ENCODE data around the gene ARL4A. TPM values are rescaled to one million over a fixed set of nuclear protein-coding genes. Genes with fewer than 3 reads are reported as not detected.

Gene ARL4A
- total and polyA plus RNA-seq, 11 donors, result 10.5 to 25.9 (median 14.5) TPM

GRCh38 chr7:12731775-12732174 lies 44.3 kb downstream of the ARL4A start:
- no peaks in the 10 kb centered on the region for H3K36me3 ChIP-seq
- H3K9me3 ChIP-seq, result no peaks in the 10 kb centered on the region
- no peak overlapping the region for H3K4me3 ChIP-seq
- H3K4me1 ChIP-seq, result peaks cover 4 to 54% (median 39%) of the 10 kb centered on the region in 12 donors
- no peaks in the 10 kb centered on the region for H3K27me3 ChIP-seq
- TF ChIP-seq, protein P1, sequence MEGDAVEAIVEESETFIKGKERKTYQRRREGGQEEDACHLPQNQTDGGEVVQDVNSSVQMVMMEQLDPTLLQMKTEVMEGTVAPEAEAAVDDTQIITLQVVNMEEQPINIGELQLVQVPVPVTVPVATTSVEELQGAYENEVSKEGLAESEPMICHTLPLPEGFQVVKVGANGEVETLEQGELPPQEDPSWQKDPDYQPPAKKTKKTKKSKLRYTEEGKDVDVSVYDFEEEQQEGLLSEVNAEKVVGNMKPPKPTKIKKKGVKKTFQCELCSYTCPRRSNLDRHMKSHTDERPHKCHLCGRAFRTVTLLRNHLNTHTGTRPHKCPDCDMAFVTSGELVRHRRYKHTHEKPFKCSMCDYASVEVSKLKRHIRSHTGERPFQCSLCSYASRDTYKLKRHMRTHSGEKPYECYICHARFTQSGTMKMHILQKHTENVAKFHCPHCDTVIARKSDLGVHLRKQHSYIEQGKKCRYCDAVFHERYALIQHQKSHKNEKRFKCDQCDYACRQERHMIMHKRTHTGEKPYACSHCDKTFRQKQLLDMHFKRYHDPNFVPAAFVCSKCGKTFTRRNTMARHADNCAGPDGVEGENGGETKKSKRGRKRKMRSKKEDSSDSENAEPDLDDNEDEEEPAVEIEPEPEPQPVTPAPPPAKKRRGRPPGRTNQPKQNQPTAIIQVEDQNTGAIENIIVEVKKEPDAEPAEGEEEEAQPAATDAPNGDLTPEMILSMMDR (IDR thresholded peaks at IDR 0.05), result no peak
- DNase-seq (no peak), ATAC-seq (no peak)
- 77 to 83% (median 83%) methylated on average over 2 of the region's 2 CpGs for WGBS, 4 donors
- intact Hi-C loops (cut with DNase I), result loop anchor here in 1 of 10 donors (5.0 kb wide), 1 partner anchor 36 kb away; no protein-coding TSS in a partner anchor
- H3K27ac ChIP-seq, result peak overlapping the region in 3 of 12 donors; percentile 20 to 31 (median 24)

GRCh38 chr7:12732428-12732827 lies 45.0 kb downstream of the ARL4A start:
- WGBS, 4 donors, result 96 to 100% (median 99%) methylated on average over 1 of the region's 1 CpG
- peaks cover 4 to 47% (median 33%) of the 10 kb centered on the region in 12 donors for H3K4me1 ChIP-seq
- no peaks in the 10 kb centered on the region for H3K9me3 ChIP-seq
- no peak overlapping the region for H3K4me3 ChIP-seq
- no peak for ATAC-seq
- H3K27me3 ChIP-seq, result no peaks in the 10 kb centered on the region
- peak overlapping the region in 1 of 12 donors; percentile 11 for H3K27ac ChIP-seq
- TF ChIP-seq POLR2A (IDR thresholded peaks at IDR 0.05), result no peak
- TF ChIP-seq, protein P1 (IDR thresholded peaks at IDR 0.05), result no peak
- no peaks in the 10 kb centered on the region for H3K36me3 ChIP-seq
- intact Hi-C loops (cut with DNase I), result loop anchor here in 1 of 10 donors (5.0 kb wide), 1 partner anchor 35 kb away; no protein-coding TSS in a partner anchor
- DNase-seq, result no peak

DNA sequence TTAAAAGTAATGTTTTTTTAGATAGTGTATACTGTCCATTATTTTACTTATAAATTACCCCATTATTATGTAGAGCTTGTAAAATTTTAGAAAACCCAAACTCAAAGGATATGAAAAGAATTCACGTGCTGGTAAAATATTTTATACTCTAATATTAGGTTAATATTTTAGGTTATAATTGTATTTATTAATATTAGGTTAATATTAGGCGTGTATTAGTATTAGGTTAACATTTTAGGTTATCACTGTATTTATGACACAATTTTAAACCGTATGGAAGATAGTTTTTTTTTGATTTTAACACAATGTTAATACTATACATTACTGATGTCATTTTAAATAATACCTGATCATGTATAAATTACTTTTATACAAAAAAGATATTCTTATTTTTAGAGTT lies 48.5 kb downstream of the ARL4A start:
- DNase-seq (no peak), ATAC-seq (no peak)
- Histone ChIP-seq H3K27ac (no peak overlapping the region), H3K36me3 (no peaks in the 10 kb centered on the region), H3K9me3 (no peaks in the 10 kb centered on the region), H3K4me1 (peaks cover 0 to 25% (median 10%) of the 10 kb centered on the region in 12 donors), H3K27me3 (no peaks in the 10 kb centered on the region), H3K4me3 (no peak overlapping the region)
- 61 to 93% (median 76%) methylated on average over 3 of the region's 3 CpGs for WGBS, 4 donors
- TF ChIP-seq, protein P1 (IDR thresholded peaks at IDR 0.05), result no peak
- no peak for TF ChIP-seq POLR2A (IDR thresholded peaks at IDR 0.05)
- intact Hi-C loops (cut with DNase I), result no loop called here

DNA sequence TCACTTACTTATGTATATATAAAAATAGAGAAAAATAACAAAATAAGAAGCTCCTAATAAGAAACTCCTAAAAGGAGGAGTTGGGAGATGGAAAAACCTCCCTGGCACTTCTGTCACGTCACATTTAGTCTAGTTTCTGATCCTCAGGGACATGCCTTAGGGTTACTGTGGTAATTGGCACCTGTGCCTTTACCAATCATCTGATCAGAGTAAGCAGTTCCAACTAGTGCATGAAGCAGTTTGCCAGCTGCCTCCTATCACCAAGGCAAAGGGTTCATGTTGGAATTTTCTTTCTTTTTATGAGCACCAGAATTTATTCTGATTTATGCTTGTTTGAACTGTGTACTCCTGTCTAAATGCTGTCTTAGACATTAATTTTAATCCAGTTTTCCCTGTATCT lies 49.9 kb downstream of the ARL4A start:
- peaks cover 0 to 13% (median 0%) of the 10 kb centered on the region in 12 donors for H3K4me1 ChIP-seq
- no peak for TF ChIP-seq POLR2A (IDR thresholded peaks at IDR 0.05)
- TF ChIP-seq, protein P1 (IDR thresholded peaks at IDR 0.05), result no peak
- intact Hi-C loops (cut with DNase I), result no loop called here
- H3K27ac ChIP-seq, result no peak overlapping the region
- H3K4me3 ChIP-seq, result no peak overlapping the region
- H3K9me3 ChIP-seq, result no peaks in the 10 kb centered on the region
- ATAC-seq (peak in 3 of 4 donors; percentile 45 to 59 (median 56)), DNase-seq (no peak)
- no peaks in the 10 kb centered on the region for H3K27me3 ChIP-seq
- no peaks in the 10 kb centered on the region for H3K36me3 ChIP-seq
- 46 to 59% (median 46%) methylated on average over 1 of the region's 1 CpG for WGBS, 4 donors

All from heart left ventricle (tissue), 16 donors.